HG02623 (cell line): Measurements from ENCODE around the gene ALAS2.
"Not testable (repeated sequence)": the region's sequence is repeated elsewhere in the genome, so short reads cannot be mapped to it uniquely, and the experiment has no call there.

Experiments used
- ATAC-seq: cut with Tn5 transposase; IDR thresholded peaks from one replicate; pipeline ENCODE4 v1.9.1; 2021; ENCODE audit warnings: moderate library complexity; ENCODE audit not compliant: unreplicated experiment

ALAS2 gene, protein sequence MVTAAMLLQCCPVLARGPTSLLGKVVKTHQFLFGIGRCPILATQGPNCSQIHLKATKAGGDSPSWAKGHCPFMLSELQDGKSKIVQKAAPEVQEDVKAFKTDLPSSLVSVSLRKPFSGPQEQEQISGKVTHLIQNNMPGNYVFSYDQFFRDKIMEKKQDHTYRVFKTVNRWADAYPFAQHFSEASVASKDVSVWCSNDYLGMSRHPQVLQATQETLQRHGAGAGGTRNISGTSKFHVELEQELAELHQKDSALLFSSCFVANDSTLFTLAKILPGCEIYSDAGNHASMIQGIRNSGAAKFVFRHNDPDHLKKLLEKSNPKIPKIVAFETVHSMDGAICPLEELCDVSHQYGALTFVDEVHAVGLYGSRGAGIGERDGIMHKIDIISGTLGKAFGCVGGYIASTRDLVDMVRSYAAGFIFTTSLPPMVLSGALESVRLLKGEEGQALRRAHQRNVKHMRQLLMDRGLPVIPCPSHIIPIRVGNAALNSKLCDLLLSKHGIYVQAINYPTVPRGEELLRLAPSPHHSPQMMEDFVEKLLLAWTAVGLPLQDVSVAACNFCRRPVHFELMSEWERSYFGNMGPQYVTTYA

DNA sequence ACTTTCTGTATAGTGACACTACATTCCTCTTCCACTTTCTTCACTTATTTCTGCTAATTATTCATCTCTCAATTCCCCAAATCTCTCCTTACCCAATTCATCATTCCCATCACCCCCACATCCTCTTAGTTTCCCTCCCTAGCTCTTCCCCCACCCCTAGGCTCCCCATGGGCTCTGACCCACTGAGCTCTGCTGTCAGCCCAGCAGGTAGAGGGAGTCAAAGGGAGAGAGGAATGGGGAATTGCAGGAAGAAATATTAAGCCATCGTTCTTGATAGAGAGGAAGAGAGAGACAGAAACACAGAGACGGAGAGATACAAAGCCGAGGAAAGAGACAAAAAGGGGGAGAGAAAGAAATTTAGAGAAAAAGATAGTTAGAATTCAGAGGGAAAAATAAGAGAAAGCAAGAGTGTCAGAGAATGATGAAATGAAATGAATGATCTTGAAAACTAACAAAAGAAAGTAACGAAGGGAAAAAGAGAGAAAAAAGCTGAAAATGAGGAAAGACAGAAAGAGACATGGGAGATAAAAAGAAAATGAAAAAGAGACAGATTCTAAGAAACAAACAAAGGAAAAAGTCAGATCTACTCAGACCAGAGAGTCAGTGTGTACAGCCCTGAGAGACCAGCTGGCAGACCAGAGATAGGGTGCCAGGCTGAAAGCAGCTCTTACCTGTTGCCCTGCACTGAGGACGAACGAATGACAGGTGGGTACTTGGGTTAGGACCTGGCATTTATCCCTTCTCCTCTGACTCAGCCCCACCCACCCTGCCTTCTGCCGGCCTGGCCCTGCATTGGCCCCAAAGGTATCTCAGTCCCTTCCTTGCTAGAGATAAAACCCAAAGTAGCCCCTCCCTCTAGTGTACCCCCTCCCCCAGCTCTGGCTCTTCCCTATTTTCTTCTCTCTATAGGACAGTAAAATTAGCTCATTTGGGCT is at the start of gene ALAS2:
Gene ALAS2, minus strand, starts transcription at position 707 of the 935 bp plus-strand sequence. CDS start 4,977 bp downstream, outside the sequence.
- no peak for ATAC-seq

DNA sequence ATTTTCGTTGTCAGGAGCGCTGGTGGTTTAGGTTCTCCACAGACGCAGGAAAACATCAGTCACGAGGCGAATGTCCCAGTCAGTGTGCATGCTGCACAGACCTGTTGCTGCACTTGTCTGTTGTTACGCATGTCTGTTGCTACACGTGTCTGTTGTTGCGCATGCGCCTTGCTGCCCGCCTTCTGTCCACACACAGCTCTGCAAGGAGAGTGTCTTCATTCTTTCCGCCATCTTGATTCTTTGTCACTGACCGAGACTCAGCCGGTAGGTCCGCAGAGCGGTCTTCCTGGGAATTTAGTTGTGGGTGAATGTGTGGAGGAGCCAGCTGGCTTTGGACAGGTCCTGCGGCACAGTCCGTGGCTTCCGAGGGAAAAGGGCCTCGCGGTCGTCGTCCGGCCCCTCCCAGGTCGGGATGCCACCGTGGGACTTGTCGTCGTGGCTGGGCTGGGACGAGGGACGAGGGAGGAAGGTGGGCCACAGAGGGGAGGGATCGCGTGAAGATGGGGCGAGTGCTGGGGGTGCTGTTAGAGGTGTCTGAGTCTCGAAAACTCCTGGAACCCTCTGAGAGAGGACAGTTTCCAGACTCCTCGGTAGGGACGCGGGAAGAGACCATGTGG is 44.2 kb upstream of the ALAS2 start, which contains the start of gene PAGE2B:
Gene PAGE2B, plus strand, starts transcription at position 180 of the 617 bp plus-strand sequence. CDS start 1,012 bp downstream, outside the sequence.
- no peak for ATAC-seq

DNA sequence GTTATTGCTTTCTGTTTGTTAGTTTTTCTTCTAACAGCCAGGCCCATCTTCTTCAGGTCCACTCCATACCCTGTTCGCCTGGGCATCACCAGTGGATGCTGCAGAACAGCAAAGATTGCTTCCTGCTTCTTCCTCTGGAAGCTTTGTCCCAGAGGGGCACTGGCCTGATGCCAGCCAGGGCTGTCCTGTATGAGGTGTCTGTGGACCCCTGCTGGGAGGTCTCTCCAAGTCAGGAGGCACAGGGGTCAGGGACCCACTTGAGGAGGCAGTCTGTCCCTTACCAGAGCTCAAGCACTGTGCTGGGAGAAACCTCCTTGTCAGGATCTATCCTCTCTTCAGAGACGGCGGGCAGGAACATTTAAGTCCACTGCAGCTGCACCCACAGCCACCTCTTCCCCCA is 41.5 kb upstream of the ALAS2 start:
- ATAC-seq: no peak

DNA sequence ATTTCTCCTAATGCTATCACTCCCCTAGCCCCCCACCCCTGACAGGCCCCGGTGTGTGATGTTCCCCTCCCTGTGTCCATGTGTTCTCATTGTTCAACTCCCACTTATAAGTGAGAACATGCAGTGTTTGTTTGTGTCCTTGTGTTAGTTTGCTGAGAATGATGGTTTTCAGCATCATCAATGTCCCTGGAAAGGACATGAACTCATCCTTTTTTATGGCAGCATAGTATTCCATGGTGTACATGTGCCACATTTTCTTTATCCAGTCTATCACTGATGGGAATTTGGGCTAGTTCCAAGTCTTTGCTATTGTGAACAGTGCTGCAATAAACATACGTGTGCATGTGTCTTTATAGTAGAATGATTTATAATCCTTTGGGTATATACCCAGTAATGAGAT is 36.4 kb upstream of the ALAS2 start:
- not testable (repeated sequence) for ATAC-seq

DNA sequence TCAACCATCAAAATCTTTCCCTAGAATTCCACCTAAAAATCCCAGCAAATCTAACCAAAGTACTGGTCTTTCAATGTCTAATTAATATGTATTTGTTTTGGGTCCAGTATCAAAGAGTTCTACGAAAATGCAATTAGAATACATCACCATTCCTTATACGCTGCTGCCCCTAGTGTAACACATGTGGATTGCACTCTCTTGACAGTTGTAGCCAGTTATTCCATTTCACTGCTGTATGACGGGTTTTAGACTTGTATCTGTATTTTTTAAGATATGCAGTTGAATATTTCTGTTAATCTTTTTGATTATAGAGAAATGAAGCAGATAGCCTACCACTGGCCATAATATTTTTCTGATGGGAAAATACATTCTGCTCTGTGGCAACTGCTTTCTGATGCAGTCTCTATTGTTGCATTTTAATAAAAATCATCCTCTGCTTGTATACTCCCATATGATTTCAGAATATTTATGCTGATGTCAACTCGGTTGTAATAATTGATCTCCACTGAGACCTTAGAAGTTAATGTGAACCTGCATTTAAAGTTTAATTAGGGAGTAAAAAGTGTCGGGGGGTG is 27.0 kb upstream of the ALAS2 start:
- no peak for ATAC-seq

DNA sequence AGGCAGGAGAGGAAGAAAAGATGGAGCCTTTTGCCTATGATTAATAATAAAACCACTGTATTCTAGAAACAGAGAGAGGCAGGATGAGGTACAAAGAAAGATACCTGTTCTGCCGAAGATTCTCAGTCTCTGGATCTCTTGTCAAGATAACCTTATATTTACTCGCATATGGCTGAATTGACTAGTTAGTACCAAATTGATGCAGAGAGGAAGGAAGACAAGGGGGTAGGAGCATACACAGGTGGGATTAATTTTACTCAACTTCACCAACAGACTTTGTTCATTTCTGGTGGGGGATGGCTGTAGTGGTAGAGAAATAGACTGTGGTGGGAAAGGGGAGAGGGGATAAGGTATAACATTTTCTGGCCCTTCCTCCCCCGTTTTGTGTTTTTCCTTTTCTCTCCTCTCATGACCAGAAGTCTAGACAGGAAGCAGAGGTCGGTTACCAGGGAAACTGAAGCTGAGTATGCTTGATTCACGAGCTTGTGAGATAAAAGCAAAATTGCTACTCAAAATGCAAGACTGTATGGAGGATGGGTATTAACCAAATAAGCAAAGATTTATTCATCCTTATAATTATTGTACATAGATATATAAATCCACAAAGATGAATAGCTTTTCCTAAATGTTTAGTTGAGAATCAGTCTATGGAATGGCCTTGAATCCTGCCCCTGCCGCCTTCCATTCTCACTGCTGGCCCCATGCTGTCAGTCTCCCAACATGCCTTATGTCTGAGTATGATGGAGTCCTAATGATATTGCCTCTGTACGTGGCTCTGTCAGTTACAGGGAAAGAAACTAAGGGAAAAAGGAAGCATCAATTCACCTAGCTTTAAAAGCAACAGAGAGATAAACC is 26.3 kb upstream of the ALAS2 start:
- no peak for ATAC-seq

DNA sequence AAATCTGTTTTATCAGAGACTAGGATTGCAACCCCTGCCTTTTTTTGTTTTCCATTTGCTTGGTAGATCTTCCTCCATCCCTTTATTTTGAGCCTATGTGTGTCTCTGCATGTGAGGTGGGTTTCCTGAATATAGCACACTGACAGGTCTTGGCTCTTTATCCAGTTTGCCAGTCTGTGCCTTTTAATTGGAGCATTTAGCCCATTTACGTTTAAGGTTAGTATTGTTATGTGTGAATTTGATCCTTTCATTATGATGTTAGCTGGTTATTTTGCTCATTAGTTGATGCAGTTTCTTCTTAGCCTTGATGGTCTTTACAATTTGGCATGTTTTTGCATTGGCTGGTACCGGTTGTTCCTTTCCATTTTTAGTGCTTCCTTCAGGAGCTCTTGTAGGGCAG is 19.8 kb upstream of the ALAS2 start:
- ATAC-seq: not testable (repeated sequence)

DNA sequence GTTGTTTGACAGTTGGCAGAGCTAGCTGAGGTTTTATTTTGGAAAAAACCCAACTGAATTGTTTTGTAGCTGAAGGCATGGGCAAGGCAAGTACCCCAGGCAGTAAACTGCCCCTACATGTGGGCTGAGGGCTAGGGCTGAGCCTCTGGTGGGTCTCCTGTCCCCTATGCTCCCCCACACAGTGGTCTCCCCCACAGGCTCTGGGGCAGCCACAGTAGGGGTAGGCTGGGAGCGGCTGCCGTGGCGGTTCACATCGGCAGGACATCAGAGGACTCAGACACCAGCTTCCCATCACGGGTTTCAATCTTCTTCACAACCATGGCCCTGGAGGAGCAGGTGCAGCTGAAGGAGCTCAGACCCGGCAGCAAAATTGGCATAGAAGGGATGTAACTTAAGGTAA is 10.7 kb upstream of the ALAS2 start:
- no peak for ATAC-seq

DNA sequence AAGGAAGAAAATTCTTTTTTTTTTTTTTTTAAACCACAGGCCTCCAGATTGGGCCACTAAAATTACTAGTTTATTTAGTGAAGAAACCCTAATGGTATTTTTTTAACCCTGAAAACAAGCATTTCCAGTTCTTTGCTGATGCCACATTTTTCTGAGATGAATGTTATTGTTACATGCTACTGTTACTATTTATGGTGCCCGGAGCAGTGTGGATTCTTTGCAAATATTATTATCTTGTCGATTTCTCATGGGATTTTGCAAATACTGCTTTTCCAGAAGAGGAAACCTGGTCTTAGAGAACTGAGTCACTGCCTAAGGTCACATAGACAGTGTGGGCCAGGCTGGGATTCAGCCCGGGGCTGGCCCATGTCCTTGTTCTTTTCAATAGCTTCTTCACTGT is 8.7 kb upstream of the ALAS2 start:
- ATAC-seq: no peak

DNA sequence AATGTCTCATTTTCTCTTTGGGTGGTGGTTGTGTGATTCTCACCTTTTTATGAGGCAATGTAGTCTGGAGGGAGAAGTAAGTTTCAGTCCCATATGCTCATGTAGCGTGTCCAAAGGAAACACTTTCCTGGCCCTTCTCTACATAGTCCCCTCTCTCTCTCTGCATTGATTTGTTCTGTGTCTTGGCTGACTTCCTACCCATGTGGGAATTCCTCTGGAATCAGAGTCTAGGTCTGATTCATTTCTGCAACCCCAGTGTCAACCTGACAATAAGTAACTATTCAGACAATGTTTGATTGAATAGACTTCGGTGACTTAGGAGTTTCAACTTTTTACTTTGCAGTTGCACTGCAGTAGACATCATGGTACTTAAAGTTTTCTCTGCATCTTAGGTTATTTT is 2.7 kb upstream of the ALAS2 start:
- ATAC-seq: no peak

DNA sequence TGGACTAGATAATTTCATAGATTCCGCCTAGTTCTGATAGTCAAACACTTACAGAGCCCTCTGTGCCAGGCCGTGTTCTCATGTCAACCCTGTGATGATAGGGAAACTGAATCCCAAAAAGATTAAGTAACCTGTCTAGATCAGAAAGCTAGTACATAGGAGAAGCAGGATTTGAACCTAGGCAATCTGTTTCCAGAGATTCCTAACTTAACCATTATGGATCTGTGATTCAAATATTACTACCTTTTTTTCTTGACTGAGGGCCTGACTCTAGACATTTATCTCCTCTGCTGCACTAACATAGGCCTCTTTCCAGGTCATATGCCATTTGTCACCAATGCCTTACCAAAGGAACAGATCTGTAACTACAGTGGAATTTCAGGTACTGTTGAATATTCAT is 1.5 kb downstream of the ALAS2 start:
- no peak for ATAC-seq

DNA sequence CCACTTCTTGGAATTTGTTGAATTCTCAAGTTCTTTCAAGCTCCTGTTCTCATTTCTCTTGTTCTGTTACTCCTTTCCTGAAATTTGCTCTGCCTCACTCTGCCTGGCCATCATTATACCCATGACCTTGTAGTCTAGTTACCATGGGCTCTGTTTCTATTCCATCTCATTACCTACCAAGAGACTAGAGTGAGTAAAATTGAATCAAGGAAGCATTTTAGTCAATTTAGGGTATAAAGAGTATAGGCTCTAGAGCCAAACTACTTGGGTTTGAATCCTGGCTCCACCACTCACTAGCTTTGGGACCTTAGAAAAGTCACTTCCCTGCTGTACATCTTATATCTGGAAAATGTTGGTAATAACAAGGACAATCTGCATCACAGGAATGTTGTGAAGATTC is 2.2 kb downstream of the ALAS2 start:
- no peak for ATAC-seq

DNA sequence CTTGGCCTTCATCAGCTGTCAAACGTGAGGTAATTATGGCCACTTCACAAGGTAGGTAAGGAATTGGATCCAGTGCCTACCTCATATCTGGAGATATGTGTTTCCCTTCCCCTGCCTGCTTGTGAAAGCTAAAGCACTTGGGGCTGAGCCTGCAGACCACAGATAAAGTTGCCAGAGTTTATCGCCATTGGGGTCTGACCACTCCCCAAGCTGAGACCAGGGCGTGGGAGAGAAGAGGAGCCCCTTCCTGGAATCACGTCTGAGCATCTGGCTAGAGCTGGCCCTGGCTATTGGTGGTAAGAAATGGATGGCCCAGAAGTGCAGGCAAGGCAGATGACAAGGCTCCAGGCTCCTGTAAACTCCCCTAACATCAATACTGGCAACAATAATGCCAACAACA is 2.7 kb downstream of the ALAS2 start:
- no peak for ATAC-seq

DNA sequence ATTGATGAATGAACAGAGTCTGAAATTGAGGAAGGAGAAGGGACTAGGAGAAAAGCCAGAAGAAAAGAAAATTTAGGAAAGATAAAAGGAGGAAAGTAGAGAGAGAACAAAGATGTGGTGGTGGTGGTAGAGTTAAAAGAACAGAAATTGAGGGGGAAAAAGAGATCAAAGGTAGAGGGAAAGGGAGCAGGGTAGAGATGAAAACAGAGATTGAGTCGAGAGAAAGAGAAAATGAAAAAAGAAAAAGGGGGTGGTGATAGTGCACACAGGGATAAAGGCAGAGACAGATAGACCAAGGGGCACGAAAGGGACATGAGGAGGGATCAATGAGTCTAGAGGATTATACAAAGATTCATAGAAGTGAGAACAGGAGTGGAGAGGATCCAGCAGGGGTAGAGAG is 3.9 kb downstream of the ALAS2 start:
- no peak for ATAC-seq

DNA sequence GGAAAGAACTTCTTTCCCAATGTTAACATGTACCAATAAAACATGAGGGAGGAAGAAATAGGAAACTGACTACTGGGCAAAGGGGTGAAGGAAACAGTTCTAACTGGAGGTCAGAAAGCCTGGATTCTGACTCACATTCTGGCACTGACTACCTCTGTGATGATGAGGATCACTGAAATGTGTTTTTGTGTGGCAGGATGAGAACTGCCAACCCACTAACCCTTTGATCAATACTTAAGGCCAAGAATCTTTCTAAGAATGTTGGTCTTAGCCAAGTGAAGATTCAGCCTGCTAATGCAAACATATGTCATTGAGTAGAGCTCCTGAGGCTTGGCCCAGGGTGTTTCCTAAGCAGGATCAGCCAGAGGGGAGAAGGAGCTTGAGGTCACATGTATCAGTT is 4.6 kb downstream of the ALAS2 start:
- ATAC-seq: no peak

DNA sequence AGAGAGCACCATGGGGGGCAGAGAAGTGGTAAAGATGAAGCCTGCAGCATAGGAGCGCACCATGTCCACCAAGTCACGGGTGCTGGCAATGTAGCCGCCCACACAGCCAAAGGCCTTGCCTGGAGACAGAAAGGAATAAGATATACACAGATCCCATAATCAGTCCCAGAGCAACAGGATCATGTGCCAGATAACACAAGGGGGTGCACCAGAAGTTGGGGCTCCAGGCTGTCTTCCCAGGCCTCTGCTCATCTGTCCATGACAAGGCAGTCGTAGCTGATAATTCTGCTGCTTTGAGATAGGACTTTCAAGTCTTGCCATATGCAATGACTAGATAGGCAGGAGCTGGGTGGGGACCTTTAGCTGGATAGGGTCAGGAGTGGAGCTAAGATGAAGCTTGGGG is 15.9 kb downstream of the ALAS2 start:
- no peak for ATAC-seq

DNA sequence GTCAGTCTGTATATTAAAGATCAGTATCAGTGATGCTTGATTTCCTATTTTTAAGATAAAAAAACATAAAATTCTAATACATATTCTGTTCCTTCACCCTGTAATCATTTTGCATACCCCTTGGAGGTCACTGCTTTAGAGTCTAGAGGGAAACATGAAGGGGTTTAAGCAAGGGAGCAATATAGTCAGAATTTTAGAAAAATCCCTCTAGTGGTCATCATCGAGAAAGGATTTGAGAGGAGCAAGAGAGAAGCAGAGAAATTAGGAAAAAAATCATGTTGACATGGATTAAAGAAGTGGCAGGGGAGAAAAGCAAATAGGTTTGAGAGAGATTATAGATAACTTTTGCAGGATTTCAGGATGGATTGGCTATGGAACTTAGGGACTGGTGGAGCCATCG is 19.5 kb downstream of the ALAS2 start:
- no peak for ATAC-seq

DNA sequence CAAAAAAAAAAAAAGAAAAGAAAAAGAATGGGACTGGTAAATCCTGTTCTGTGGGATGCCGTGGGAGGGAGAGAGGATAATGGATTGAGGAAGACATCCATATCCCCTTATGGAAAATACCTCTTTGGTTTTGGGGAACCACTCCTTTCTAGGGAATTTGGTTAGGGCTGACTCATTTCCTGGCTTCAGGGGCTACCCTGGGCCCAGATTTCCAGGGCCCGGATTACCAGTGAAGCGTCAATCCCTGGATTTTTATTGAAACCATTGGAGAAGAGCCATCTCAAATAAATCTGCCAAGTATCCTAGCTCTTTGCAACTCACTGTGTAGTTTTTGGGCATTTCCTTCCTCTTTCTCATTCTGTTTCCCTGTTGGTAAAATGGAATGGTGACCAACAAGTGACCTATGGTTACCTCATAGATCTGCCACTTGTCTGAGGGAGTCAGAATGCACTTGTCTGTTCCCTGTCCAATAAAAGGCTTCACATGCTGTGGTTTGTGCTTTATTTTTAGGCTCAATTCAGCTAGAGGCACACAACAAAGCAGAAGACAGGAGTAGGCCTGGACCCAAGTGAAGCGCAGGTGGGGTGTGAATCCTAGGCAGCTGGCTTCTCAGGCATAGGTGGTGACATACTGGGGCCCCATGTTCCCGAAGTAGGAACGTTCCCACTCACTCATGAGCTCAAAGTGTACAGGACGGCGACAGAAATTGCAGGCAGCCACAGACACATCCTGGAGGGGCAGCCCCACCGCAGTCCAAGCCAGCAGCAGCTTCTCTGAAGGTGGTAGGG is 22.0 kb downstream of the ALAS2 start:
- ATAC-seq: no peak

DNA sequence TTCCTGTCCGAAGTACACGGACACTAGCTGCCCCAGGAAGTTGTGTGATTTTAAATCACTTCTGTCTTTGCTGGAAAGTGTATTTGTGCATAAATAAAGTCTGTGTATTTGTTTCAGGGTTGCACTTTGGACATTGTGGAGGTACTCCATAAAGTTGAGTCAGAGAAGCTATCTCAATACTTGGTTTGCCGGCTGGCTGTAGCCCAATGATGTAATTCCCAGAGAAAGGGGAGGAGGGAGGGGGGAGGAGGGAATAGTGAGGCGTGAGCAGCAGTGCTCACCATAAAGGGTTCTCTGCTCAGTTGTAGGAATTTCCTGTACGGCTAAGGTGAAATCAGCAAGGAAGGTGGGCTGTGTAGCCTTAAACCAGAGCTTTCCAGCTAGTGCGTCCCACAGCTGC is 23.1 kb downstream of the ALAS2 start:
- no peak for ATAC-seq
